GM18505 (cell line): ENCODE data around the gene PPFIA1.

Experiments used
- ATAC-seq: cut with Tn5 transposase; IDR thresholded peaks from one replicate; pipeline ENCODE4 v1.9.1; 2021; ENCODE audit not compliant: unreplicated experiment
- POLR2A ChIP-seq: IDR thresholded peaks from 4 replicates; pipeline ENCODE4 v1.6.1; 2011; ENCODE audit warnings: borderline replicate concordance; ENCODE audit not compliant: insufficient read depth, insufficient read length; ENCODE audit errors: extremely low read depth

Gene PPFIA1

DNA sequence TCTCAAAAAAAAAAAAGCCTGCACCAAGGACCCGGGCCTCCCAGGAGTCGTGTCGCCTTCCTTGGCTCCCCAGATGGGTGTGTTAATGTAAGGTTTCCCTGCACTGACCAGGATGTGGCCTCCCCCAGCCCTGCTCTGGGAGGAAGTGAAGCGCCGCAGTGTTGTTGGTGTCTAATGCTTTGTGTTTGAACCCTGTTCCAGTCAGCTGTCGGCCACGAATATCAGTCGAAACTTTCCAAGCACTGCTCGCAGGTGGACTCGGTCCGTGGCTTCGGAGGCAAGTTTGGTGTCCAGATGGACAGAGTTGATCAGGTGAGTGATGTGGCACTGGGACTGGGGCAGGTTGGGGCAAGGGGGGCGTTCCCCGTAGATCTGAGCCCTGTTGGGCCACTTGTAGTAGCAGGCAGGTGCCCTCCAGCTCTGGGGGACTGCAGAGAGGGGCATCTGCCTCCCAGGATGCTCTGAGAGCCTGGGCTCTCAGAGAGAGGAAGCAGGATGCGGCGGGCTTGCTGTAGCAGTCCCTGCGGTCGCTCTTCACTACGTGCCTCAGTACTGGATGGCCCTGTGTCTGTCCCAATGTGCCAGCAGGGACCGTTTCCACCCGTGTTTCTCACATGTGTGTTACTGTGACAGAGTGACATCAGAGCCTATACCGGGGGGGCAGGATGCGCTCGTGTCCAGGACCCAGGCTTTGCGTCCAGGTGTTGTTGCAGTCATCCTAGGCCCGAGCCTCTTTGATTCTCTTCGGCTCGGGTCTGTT, 144.0 kb downstream of the PPFIA1 start:
- TF ChIP-seq POLR2A, result no peak
- no peak for ATAC-seq

GRCh38 chr11:70415191-70415590, 144.7 kb downstream of the PPFIA1 start:
- ATAC-seq, result no peak

GRCh38 chr11:70415642-70416395, 145.3 kb downstream of the PPFIA1 start:
- TF ChIP-seq POLR2A, result no peak
- no peak for ATAC-seq

More at GRCh38 chr11:70415191-70415590, 144.7 kb downstream of the PPFIA1 start:
- no peak for TF ChIP-seq POLR2A

GRCh38 chr11:70416881-70417280, 146.4 kb downstream of the PPFIA1 start:
- ATAC-seq, result no peak
- TF ChIP-seq POLR2A, result no peak

- ATAC-seq, result no peak
- TF ChIP-seq POLR2A, result no peak
These were observed 147.6 kb downstream of the PPFIA1 start for GRCh38 chr11:70418130-70418529.

GRCh38 chr11:70419307-70420007, 149.0 kb downstream of the PPFIA1 start:
- ATAC-seq, result no peak
- no peak for TF ChIP-seq POLR2A

GRCh38 chr11:70420008-70420464, 149.5 kb downstream of the PPFIA1 start:
- TF ChIP-seq POLR2A, result no peak
- no peak for ATAC-seq

- no peak for TF ChIP-seq POLR2A
- ATAC-seq, result no peak
These were observed 150.0 kb downstream of the PPFIA1 start for GRCh38 chr11:70420496-70420895.

- ATAC-seq, result no peak
- TF ChIP-seq POLR2A, result no peak
These were observed 150.6 kb downstream of the PPFIA1 start for GRCh38 chr11:70421123-70421522.

DNA sequence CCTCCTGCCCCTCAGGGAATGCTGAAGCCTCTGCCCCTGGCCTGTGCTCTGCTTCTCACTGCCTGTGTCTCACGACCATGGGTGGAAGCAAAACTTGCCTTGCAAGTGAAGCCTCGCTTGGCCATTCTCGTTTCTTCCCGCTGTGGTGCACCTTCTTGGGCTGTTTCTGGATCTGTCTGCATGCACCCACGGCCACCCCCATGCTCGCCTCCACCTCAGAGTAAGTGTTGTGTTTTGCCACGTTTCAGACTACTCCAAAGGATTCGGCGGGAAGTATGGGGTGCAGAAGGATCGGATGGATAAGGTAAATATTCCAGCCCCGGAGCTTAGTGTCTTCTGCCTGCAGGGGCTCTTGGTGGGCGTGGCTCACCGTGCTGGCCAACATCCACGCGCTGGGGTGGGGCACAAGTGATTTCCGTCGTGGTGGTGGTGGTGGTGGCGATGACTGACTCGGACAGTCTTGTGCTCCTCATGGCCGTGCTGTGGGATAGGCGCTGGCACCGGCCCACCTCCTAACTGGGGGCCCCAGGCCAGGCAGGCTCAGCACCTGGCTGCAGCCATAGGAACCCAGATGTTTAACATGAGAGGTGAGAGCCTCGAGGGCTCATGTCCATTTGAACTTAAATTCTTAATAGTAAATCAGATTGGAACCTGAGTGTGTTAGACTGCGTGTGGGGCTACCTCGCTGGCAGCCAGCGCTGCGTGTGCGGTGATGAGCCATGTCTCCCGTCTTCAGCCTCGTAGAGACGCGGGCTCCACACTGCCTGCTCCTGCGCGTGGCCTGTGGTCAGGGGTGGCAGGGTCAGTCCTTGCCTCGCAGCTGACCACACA, 152.4 kb downstream of the PPFIA1 start:
- no peak for ATAC-seq
- TF ChIP-seq POLR2A, result no peak

DNA sequence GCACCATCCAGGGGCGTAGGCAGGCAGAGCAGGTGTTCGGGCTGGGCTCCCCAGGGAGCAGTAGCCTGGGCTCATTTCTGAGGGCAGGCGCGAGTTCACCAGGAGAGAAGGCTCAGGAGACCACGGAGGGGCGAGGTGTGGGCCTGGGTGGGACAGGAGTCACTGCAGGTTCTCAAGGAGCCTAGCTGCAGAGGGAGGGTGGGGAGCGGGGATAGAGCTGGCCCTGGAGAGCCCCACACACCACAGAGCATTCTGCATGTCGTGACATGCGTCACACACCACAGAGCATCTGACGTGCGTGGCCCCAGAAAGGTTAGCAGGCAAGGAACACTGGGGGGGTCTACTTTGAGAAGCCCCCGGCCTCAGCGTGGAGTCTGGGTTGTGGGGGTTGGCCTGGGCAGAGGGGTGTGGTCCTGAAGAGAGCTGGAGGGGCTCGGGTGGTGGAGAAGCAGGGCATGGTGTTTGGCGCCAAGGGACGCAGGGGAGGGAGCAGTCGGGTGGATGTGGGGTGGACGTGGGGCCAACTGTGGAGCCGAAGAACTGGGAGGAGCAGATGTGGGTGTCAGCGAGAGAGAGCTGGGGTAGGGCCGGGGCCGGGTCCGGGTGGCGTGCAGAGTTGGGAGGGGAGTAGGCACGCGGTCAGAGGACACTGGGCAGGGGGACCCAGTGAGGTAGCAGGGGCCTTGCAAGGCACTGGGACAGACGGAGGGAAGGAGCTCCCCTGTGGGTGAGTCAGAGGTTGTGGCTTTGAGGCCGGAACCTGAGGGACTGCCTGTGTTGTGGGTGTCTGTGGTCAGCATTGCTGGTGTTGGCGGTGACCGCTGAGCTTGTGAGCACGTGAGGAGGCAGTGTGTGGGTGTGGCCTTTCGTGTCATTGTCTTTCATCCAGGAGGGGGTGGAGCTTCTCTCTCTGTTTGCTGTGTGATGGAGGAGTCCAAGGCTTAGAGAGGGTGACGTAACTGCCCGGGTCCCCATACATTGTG, 153.3 kb downstream of the PPFIA1 start:
- ATAC-seq, result no peak
- no peak for TF ChIP-seq POLR2A

DNA sequence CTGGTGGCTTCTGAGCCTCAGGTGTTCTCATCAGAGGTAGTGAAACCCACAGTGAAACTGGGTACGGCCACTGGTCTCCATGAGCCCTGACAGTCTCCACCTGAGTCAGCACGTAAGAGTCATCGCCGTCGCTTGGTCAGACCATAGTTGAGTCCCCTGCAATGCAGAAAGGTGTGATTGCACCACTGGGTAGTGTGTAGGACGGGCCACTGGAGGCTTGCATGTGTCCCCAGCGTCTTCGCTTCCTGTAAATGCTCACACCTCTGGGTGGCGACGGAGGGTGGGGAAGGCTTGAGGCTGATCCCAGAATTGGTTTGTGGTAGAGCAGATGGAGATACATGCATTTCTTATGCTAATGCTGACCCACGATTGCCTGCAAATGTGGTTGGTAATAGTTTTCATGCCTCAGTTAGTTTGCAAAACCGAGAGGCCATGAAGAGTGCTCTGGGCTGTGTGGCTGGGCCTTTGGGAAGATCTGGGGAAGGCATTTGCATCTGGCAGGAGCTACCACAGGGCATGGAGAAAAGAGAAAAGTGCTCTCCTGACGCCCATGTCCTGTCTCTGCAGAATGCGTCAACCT, 154.4 kb downstream of the PPFIA1 start:
- no peak for ATAC-seq
- no peak for TF ChIP-seq POLR2A

DNA sequence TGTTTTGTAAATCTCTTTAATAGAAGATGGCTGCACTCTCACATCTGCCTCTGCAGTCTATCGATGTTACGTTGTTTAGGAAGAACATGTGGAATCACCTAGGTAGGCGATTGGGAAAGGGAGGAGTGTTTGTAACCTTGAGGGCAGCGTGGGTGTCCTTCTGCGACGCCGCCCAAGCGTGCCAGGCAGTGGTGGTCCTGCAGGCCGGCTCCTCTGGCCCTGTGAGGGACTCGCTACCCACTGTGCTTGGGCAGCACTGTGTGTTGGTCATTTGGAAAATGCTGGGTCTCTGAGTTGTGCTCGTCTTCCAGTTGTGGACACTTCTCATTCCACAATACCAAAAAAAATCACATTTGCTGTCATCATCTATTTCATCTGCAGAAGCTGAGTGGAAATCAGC, 156.9 kb downstream of the PPFIA1 start:
- no peak for ATAC-seq
- no peak for TF ChIP-seq POLR2A
